Mononuclear cell (primary cell): ENCODE results near the gene ARHGEF26. TPM values are rescaled to one million over a fixed set of nuclear protein-coding genes. Genes with fewer than 3 reads are reported as not detected.

Experiments used
- H3K27me3 ChIP-seq: 2 replicates; pipeline ENCODE4 v1.6.0; 2011; ENCODE audit warnings: low read length, control low read depth; ENCODE audit not compliant: insufficient read depth
- H3K4me1 ChIP-seq: 2 replicates; pipeline ENCODE4 v1.5.1; 2011; ENCODE audit warnings: mild to moderate bottlenecking, low read length, control low read depth; ENCODE audit not compliant: insufficient read depth
- H3K4me3 ChIP-seq: 2 replicates; pipeline ENCODE4 v1.5.1; 2011; ENCODE audit warnings: mild to moderate bottlenecking, low read length, moderate library complexity
- H3K9me3 ChIP-seq: 2 replicates; pipeline ENCODE4 v1.5.1; 2011; ENCODE audit warnings: low read depth, mild to moderate bottlenecking, control low read depth, low read length
- total RNA-seq: library from RNA; depleted of rRNA; stranded (reverse); fragments of >200 nt; gene quantifications from one replicate; pipeline ENCODE4 v1.2.3, GENCODE V29; 2012

Gene ARHGEF26
- total RNA-seq, 1 donor, result 0.21 TPM

GRCh38 chr3:154228561-154229216 is 107.5 kb downstream of the ARHGEF26 start:
- Histone ChIP-seq H3K4me1 (peaks cover 3% of the 10 kb centered on the region), H3K9me3 (no peaks in the 10 kb centered on the region), H3K4me3 (no peak overlapping the region), H3K27me3 (peaks cover 8% of the 10 kb centered on the region)

- H3K9me3 ChIP-seq, result no peaks in the 10 kb centered on the region
- no peak overlapping the region for H3K4me3 ChIP-seq
- H3K4me1 ChIP-seq, result peaks cover 3% of the 10 kb centered on the region
- peaks cover 8% of the 10 kb centered on the region for H3K27me3 ChIP-seq
These were observed 108.0 kb downstream of the ARHGEF26 start for GRCh38 chr3:154229217-154229590.

- Histone ChIP-seq H3K4me1 (no peaks in the 10 kb centered on the region), H3K4me3 (no peak overlapping the region), H3K27me3 (peaks cover 8% of the 10 kb centered on the region), H3K9me3 (no peaks in the 10 kb centered on the region)
These were observed 114.1 kb downstream of the ARHGEF26 start for GRCh38 chr3:154235330-154235729.

DNA sequence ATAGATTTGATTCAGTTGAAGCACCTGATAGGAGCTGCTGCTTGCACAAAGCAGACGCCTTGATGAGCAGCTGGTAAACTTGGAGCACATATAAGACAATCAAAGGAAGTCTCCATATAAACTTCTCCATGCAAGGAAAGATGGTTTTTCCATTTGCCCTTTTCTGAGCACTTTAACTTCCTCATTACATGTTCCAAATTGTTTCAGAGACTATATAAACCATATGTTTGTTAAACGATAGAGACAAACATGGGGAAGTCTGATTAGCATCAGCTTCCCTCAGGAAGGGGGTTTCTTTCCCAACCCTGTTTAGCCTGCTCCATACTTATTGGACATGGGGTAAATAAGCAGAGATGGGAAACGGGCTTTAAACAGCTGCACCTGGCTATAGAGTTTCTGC is 115.1 kb downstream of the ARHGEF26 start:
- no peak overlapping the region for H3K4me3 ChIP-seq
- no peaks in the 10 kb centered on the region for H3K4me1 ChIP-seq
- no peaks in the 10 kb centered on the region for H3K9me3 ChIP-seq
- peaks cover 5% of the 10 kb centered on the region for H3K27me3 ChIP-seq

DNA sequence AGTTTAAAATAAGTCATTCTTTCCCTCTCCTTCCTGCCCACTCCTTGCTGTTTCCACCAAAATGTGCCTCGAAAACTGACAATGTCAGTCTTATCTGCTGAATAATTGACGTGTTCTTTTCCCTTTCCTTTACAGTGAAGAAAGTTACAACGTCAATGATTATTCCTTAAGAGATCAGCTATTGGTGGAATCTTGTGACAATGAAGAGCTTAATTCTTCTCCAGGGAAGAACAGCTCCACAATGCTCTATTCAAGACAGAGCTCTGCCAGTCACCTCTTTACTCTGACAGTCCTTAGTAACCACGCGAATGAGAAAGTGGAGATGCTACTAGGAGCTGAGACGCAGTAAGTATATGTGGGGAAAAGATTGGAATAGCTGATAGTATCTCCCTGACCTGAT is 119.0 kb downstream of the ARHGEF26 start:
- Histone ChIP-seq H3K9me3 (no peaks in the 10 kb centered on the region), H3K27me3 (no peaks in the 10 kb centered on the region), H3K4me3 (no peak overlapping the region), H3K4me1 (peaks cover 6% of the 10 kb centered on the region)

GRCh38 chr3:154241496-154241895 is 120.3 kb downstream of the ARHGEF26 start:
- no peak overlapping the region for H3K4me3 ChIP-seq
- H3K4me1 ChIP-seq, result peaks cover 6% of the 10 kb centered on the region
- H3K27me3 ChIP-seq, result no peaks in the 10 kb centered on the region
- no peaks in the 10 kb centered on the region for H3K9me3 ChIP-seq

GRCh38 chr3:154242766-154243165 is 121.6 kb downstream of the ARHGEF26 start:
- Histone ChIP-seq H3K4me3 (no peak overlapping the region), H3K4me1 (peaks cover 6% of the 10 kb centered on the region), H3K27me3 (no peaks in the 10 kb centered on the region), H3K9me3 (no peaks in the 10 kb centered on the region)

- Histone ChIP-seq H3K9me3 (no peaks in the 10 kb centered on the region), H3K27me3 (no peaks in the 10 kb centered on the region), H3K4me3 (no peak overlapping the region), H3K4me1 (peaks cover 6% of the 10 kb centered on the region)
These were observed 122.2 kb downstream of the ARHGEF26 start for GRCh38 chr3:154243353-154243752.

GRCh38 chr3:154244644-154245043 is 123.5 kb downstream of the ARHGEF26 start:
- Histone ChIP-seq H3K27me3 (no peaks in the 10 kb centered on the region), H3K9me3 (no peaks in the 10 kb centered on the region), H3K4me1 (peaks cover 6% of the 10 kb centered on the region), H3K4me3 (no peak overlapping the region)

DNA sequence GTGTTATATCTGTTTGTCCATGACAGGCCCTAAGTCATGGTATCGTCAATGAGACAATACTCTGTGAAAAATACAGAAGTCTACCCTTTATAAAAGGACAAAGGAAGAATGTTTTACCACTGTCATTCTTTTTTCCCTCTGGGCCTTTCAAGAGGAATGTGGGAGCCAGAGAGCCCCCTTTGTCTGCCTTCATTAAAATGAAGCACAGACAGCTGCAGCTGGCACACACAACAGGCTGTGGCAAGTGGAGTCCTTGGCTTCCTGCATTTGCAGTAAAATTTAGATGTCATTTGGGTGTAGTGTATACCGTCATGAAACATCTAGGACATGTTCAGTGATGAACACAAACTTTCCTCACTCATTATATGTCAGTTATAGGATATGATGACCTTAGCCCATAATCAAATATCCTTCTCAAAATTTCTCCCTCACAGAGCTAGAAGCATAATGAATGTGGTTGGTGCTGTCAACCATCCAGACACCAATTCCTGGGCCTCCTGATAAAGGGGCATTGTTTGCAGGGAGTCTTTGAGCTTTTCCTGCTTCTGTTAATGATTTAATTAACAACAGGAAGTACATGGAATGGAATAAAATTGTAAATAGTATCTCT is 126.7 kb downstream of the ARHGEF26 start:
- Histone ChIP-seq H3K4me3 (no peak overlapping the region), H3K27me3 (no peaks in the 10 kb centered on the region), H3K4me1 (peaks cover 6% of the 10 kb centered on the region), H3K9me3 (no peaks in the 10 kb centered on the region)

- Histone ChIP-seq H3K9me3 (no peaks in the 10 kb centered on the region), H3K4me3 (no peak overlapping the region), H3K4me1 (no peaks in the 10 kb centered on the region), H3K27me3 (no peaks in the 10 kb centered on the region)
These were observed 129.1 kb downstream of the ARHGEF26 start for GRCh38 chr3:154250291-154250690.

DNA sequence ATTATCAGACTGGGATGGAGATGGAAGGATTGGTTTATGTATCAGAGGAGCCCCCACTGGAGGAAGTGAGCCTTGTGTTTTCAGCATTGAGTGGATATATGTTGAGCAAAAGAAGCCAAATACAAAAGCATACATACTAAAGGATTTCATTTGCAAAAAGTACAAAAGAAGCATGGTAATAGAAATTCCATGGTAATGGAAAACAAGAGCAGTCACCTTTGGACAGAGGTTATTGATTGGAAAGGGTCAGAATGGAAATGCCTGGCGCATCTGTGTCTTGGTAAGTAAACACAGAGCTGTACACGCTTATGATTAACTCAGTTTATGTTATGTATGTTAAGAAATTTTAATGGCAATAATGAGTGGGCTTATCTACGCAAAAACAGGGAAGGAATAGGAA is 130.4 kb downstream of the ARHGEF26 start:
- H3K9me3 ChIP-seq, result no peaks in the 10 kb centered on the region
- H3K27me3 ChIP-seq, result no peaks in the 10 kb centered on the region
- H3K4me1 ChIP-seq, result no peaks in the 10 kb centered on the region
- H3K4me3 ChIP-seq, result no peak overlapping the region

- Histone ChIP-seq H3K4me3 (no peak overlapping the region), H3K27me3 (no peaks in the 10 kb centered on the region), H3K4me1 (no peaks in the 10 kb centered on the region), H3K9me3 (no peaks in the 10 kb centered on the region)
These were observed 131.8 kb downstream of the ARHGEF26 start for GRCh38 chr3:154252759-154253638.

GRCh38 chr3:154254527-154254926 is 133.3 kb downstream of the ARHGEF26 start:
- H3K4me1 ChIP-seq, result no peaks in the 10 kb centered on the region
- H3K9me3 ChIP-seq, result no peaks in the 10 kb centered on the region
- H3K4me3 ChIP-seq, result no peak overlapping the region
- no peaks in the 10 kb centered on the region for H3K27me3 ChIP-seq

DNA sequence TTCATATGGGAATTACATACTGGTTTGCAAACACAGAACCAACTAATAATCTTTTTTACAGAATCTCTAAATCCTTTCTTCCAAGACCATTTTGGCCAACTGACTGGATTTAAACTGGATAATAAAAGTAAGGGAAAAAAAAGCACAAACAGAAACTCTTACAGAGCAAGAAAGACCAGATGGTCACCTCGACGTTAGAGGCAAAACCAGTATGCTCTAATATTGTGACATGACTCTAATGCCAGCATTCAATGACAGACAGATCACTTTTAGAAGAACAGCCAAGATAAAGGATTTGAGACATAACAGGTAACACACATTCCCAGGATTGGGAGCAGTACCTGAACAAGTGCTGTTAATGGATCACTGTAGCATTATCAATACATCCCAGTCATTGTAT is 152.2 kb downstream of the ARHGEF26 start:
- Histone ChIP-seq H3K9me3 (no peaks in the 10 kb centered on the region), H3K27me3 (no peaks in the 10 kb centered on the region), H3K4me3 (no peak overlapping the region), H3K4me1 (no peaks in the 10 kb centered on the region)
